Natural killer cell (primary cell): ENCODE data around the gene ASH1L. TPM values are rescaled to one million over a fixed set of nuclear protein-coding genes. Genes with fewer than 3 reads are reported as not detected.
A peak's percentile ranks its signal among the peaks of the same experiment; 100 is the strongest.

Experiments used
- ATAC-seq, 3 donors: fragments of 150-1000 bp in 2 of 3; fragments of 200-7000 bp in 1 of 3; cut with Tn5 transposase; 1 replicate in 1 of 3; 2 replicates in 2 of 3; pipeline ENCODE4 v1.10.0; 2021; ENCODE audit warnings: mild to moderate bottlenecking in 2 of 3, moderate library complexity in 2 of 3
- DNase-seq, 2 donors: peaks; one replicate each; pipeline versions ENCODE4 v3.0.0 to v3.0.0-alpha.2; 2013 to 2021; ENCODE audit warnings: mixed read lengths in 1 of 2
- H3K27ac ChIP-seq: one replicate; pipeline ENCODE4 v1.5.1; 2013; ENCODE audit warnings: mild to moderate bottlenecking, low read length
- H3K27me3 ChIP-seq: one replicate; pipeline ENCODE4 v1.6.1; 2013; ENCODE audit warnings: low read length; ENCODE audit not compliant: control insufficient read depth, insufficient read depth
- H3K36me3 ChIP-seq: one replicate; pipeline ENCODE4 v1.6.1; 2013; ENCODE audit warnings: low read length; ENCODE audit not compliant: control insufficient read depth, insufficient read depth
- H3K4me1 ChIP-seq: one replicate; pipeline ENCODE4 v1.6.1; 2013; ENCODE audit warnings: low read length; ENCODE audit not compliant: control insufficient read depth, insufficient read depth
- H3K4me3 ChIP-seq: one replicate; pipeline ENCODE4 v1.5.1; 2013; ENCODE audit warnings: low read length
- H3K9me3 ChIP-seq: one replicate; pipeline ENCODE4 v1.6.1; 2013; ENCODE audit warnings: low read length; ENCODE audit not compliant: control insufficient read depth, insufficient read depth
- H3K27ac Mint-ChIP-seq, 2 donors: one replicate each; pipeline ENCODE4 v1.8.0; 2022; ENCODE audit warnings: mild to moderate bottlenecking in 2 of 2, mixed read lengths in 2 of 2, moderate library complexity in 1 of 2
- H3K27me3 Mint-ChIP-seq, 2 donors: one replicate each; pipeline ENCODE4 v1.8.0; 2022; ENCODE audit warnings: low read depth in 2 of 2, mixed read lengths in 2 of 2
- H3K36me3 Mint-ChIP-seq: one replicate; pipeline ENCODE4 v1.8.0; 2022; ENCODE audit warnings: mixed read lengths
- H3K4me1 Mint-ChIP-seq, 2 donors: one replicate each; pipeline ENCODE4 v1.8.0; 2022; ENCODE audit warnings: mixed read lengths in 2 of 2
- H3K4me3 Mint-ChIP-seq: one replicate; pipeline ENCODE4 v1.8.0; 2022; ENCODE audit warnings: mild to moderate bottlenecking, moderate library complexity, mixed read lengths
- H3K9me3 Mint-ChIP-seq, 2 donors: one replicate each; pipeline ENCODE4 v1.8.0; 2022; ENCODE audit warnings: mixed read lengths in 2 of 2
- CTCF ChIP-seq: fragments of 200-600 bp; IDR thresholded peaks from one replicate; pipeline ENCODE4 v1.8.0; 2022; ENCODE audit warnings: antibody characterized with exemption
- WGBS: methylation state at CpG from one replicate; pipeline ENCODE4 v1.1.7; 2013; ENCODE audit warnings: missing lambda C conversion rate; ENCODE audit not compliant: insufficient coverage; 5-methylcytosine and 5-hydroxymethylcytosine counted together
- intact Hi-C: fragments of 100-400 bp; cut with micrococcal nuclease; formaldehyde crosslinking; loops from one replicate; pipeline ENCODE4 v1.14.2; 2022
- total RNA-seq, 4 donors: library from RNA; stranded (reverse); fragments of 120-200 nt in 1 of 4; gene quantifications; one replicate each; pipeline versions ENCODE4 v1.2.3 to v1.2.4, GENCODE V29; 2013 to 2022

ASH1L gene
- total RNA-seq, 3 donors from 2014 or later (not counting 1 experiment from before 2014, with no cell fraction given): 82.2 to 99.5 (median 91.9) TPM

- peak overlapping the region; percentile 43 for H3K4me3 Mint-ChIP-seq
- H3K36me3 Mint-ChIP-seq: no peaks in the 10 kb centered on the region
- H3K36me3 ChIP-seq: peaks cover 2% of the 10 kb centered on the region
- WGBS: 70% methylated on average over 3 of the region's 4 CpGs
- peaks cover 42 to 45% of the 10 kb centered on the region in 2 donors for H3K4me1 Mint-ChIP-seq
- ATAC-seq: peak in 2 of 3 donors; percentile 37 to 43
- intact Hi-C loops: no loop called here
- DNase-seq: no peak
- H3K9me3 Mint-ChIP-seq: no peaks in the 10 kb centered on the region
- H3K27ac Mint-ChIP-seq: peak overlapping the region; percentile 72 to 92
- H3K27ac ChIP-seq: no peak overlapping the region
- H3K9me3 ChIP-seq: no peaks in the 10 kb centered on the region
- no peaks in the 10 kb centered on the region for H3K27me3 ChIP-seq
- no peak overlapping the region for H3K4me3 ChIP-seq
- peaks cover 27% of the 10 kb centered on the region for H3K4me1 ChIP-seq
- no peaks in the 10 kb centered on the region for H3K27me3 Mint-ChIP-seq
- no peak for TF ChIP-seq CTCF
Observed at GRCh38 chr1:155540000-155540874, 22.4 kb downstream of the ASH1L start.

GRCh38 chr1:155537193-155537592, 25.4 kb downstream of the ASH1L start:
- peaks cover 33% of the 10 kb centered on the region for H3K4me1 ChIP-seq
- H3K9me3 ChIP-seq: no peaks in the 10 kb centered on the region
- no peak overlapping the region for H3K27ac ChIP-seq
- Mint-ChIP-seq H3K36me3 (no peaks in the 10 kb centered on the region), H3K4me3 (no peak overlapping the region), H3K4me1 (peaks cover 54 to 55% of the 10 kb centered on the region in 2 donors), H3K27ac (peak overlapping the region; percentile 60 to 90), H3K9me3 (peaks cover 0 to 2% of the 10 kb centered on the region in 2 donors), H3K27me3 (no peaks in the 10 kb centered on the region)
- no peak overlapping the region for H3K4me3 ChIP-seq
- ATAC-seq (no peak), DNase-seq (no peak)
- no peaks in the 10 kb centered on the region for H3K27me3 ChIP-seq
- WGBS: 100% methylated on average over 1 of the region's 4 CpGs
- TF ChIP-seq CTCF: no peak
- intact Hi-C loops: no loop called here
- H3K36me3 ChIP-seq: no peaks in the 10 kb centered on the region

DNA sequence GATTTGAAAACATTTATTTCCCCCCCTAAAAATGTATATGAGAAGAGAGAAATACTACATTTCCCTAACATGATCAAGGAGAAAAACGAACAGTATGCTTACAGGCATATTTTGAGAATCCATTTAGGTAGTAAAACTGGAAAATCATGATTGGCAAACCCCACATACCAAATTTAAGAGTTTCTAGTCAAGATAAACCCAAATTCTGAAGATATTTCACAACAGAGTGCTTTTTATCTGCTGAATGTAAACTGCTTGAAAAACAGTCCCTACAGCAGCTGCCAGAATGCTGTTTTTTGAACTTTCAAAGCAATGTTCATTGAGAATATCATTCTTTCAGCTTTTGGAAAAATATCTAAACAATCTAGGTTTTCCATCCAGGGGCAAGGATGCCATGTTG, 31.0 kb downstream of the ASH1L start:
- TF ChIP-seq CTCF: no peak

More for the DNA sequence above, 31.0 kb downstream of the ASH1L start:
- H3K4me1 Mint-ChIP-seq: peaks cover 36 to 41% of the 10 kb centered on the region in 2 donors
- H3K36me3 ChIP-seq: no peaks in the 10 kb centered on the region
- peaks cover 18% of the 10 kb centered on the region for H3K4me1 ChIP-seq
- no CpG with 5 or more reads among the region's 1 CpG for WGBS
- ATAC-seq (no peak), DNase-seq (no peak)
- no peak overlapping the region for H3K4me3 Mint-ChIP-seq
- H3K9me3 ChIP-seq: no peaks in the 10 kb centered on the region
- no peaks in the 10 kb centered on the region for H3K27me3 ChIP-seq
- intact Hi-C loops: no loop called here
- H3K27me3 Mint-ChIP-seq: no peaks in the 10 kb centered on the region
- H3K36me3 Mint-ChIP-seq: no peaks in the 10 kb centered on the region
- H3K4me3 ChIP-seq: no peak overlapping the region
- no peak overlapping the region for H3K27ac ChIP-seq
- peaks cover 0 to 2% of the 10 kb centered on the region in 2 donors for H3K9me3 Mint-ChIP-seq
- no peak overlapping the region for H3K27ac Mint-ChIP-seq
